ENCODE results near the gene SBF2. TPM values are rescaled to one million over a fixed set of nuclear protein-coding genes. Genes with fewer than 3 reads are reported as not detected.

The SBF2 gene
- total and polyA plus RNA-seq, 2 donors (not counting 3 experiments of a cell fraction or from before 2014, with no cell fraction given) = 15.4 to 42.4 TPM

DNA sequence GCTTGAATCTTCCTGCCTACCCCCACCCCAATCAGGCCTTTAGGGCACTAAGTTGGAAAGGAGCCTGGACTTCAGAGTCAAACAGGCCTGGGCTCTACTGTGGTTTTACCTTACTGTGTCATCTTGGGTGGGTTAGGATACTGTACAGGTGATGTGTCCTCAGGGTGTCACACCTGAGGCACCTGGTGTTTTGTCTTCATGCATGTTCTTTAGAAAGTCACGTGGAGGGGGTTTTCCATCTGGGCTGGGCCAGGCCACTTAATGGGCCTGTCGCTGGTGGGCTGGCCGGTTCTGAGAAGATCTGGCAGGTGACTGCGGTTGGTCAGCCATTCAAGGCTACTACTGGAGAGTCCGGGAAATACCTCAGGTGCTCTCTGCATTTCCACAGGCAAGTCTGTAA lies 537.6 kb downstream of the SBF2 start:
- Histone ChIP-seq H3K9me3 (replicated peaks; ENCODE audit: control insufficient read depth, insufficient read depth, low read length) (no peaks in the 10 kb centered on the region), H3K27ac (ENCODE audit: insufficient read depth, low read depth, low read length) (no peak overlapping the region), H3K4me3 (replicated peaks in 1 of 3; ENCODE audit: insufficient read depth in 1 of 3, low read depth in 1 of 3, low read length in 3 of 3) (no peak overlapping the region), H3K79me2 (ENCODE audit: control insufficient read depth, insufficient read depth, low read length) (no peaks in the 10 kb centered on the region), H3K9me1 (replicated peaks; ENCODE audit: control insufficient read depth, extremely low read depth, insufficient read depth, low read length) (no peaks in the 10 kb centered on the region), H3K4me2 (ENCODE audit: insufficient read depth, low read length) (no peak overlapping the region), H2AFZ (ENCODE audit: low read depth, low read length) (no peak overlapping the region), H3K4me1 (ENCODE audit: control insufficient read depth, extremely low read depth, insufficient read depth, low read length) (peaks cover 39% of the 10 kb centered on the region), H3K9ac (replicated peaks; ENCODE audit: extremely low read depth, insufficient read depth, low read length) (no peak overlapping the region), H3K36me3 (ENCODE audit: control insufficient read depth in 2 of 2, extremely low read depth in 1 of 2, insufficient read depth in 2 of 2, low read length in 2 of 2) (peaks cover 7% of the 10 kb centered on the region in 2 experiments), H4K20me1 (replicated peaks; ENCODE audit: control insufficient read depth, extremely low read depth, insufficient read depth, low read length) (no peaks in the 10 kb centered on the region), H3K27me3 (ENCODE audit: control insufficient read depth in 2 of 2, insufficient read depth in 2 of 2, low read length in 2 of 2) (no peaks in the 10 kb centered on the region)
- ChIA-PET POLR2A (no interaction called here), CTCF (interaction anchor here (0.9 to 1.7 kb wide), 2 partner anchors 216 to 221 kb away, joined by 3 to 4 read pairs; no protein-coding TSS in a partner anchor)
- FAIRE-seq = no peak
- DNase-seq (ENCODE audit: low read depth, low spot score) = no peak
- intact Hi-C loops (cut with micrococcal nuclease) = loop anchor here (5.0 kb wide), 2 partner anchors 229 to 651 kb away; no protein-coding TSS in a partner anchor
- dilution Hi-C loops (cut with MboI; ENCODE audit: extremely low pct_ligation_motif_present, low sequenced_read_pairs) = no loop called here
- no TSS peak for BruUV-seq (replicated peaks)
- TF ChIP-seq JUN (IDR thresholded peaks at IDR 0.05; ENCODE audit: borderline replicate concordance, insufficient read depth, insufficient read length, low read depth) (no peak), CTCF (IDR thresholded peaks at IDR 0.05; ENCODE audit: extremely low read depth in 1 of 2, insufficient read depth in 1 of 2, low read depth in 1 of 2, low read length in 2 of 2) (no peak), FOS (IDR thresholded peaks at IDR 0.05; ENCODE audit: borderline replicate concordance, insufficient read depth, low read length) (no peak), POLR2AphosphoS5 (IDR thresholded peaks at IDR 0.05; ENCODE audit: insufficient read depth, low read depth, low read length) (peak; percentile 13), POLR2A (IDR thresholded peaks at IDR 0.05; ENCODE audit: low read depth, low read length) (no peak)
- TF ChIP-seq, protein P1, sequence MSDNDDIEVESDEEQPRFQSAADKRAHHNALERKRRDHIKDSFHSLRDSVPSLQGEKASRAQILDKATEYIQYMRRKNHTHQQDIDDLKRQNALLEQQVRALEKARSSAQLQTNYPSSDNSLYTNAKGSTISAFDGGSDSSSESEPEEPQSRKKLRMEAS (IDR thresholded peaks at IDR 0.05; ENCODE audit: insufficient read depth, insufficient read length) = no peak
